Erythroblast (primary cell): ENCODE data around the gene TSPEAR.

Source experiments
- GATA1 ChIP-seq: IDR thresholded peaks from 2 replicates; pipeline ENCODE4 v1.6.1; 2011; ENCODE audit warnings: low read depth, mild to moderate bottlenecking, control low read depth, low read length, moderate library complexity
- POLR2A ChIP-seq: IDR thresholded peaks from 2 replicates; pipeline ENCODE4 v1.6.1; 2011; ENCODE audit warnings: mild to moderate bottlenecking, low read length

DNA sequence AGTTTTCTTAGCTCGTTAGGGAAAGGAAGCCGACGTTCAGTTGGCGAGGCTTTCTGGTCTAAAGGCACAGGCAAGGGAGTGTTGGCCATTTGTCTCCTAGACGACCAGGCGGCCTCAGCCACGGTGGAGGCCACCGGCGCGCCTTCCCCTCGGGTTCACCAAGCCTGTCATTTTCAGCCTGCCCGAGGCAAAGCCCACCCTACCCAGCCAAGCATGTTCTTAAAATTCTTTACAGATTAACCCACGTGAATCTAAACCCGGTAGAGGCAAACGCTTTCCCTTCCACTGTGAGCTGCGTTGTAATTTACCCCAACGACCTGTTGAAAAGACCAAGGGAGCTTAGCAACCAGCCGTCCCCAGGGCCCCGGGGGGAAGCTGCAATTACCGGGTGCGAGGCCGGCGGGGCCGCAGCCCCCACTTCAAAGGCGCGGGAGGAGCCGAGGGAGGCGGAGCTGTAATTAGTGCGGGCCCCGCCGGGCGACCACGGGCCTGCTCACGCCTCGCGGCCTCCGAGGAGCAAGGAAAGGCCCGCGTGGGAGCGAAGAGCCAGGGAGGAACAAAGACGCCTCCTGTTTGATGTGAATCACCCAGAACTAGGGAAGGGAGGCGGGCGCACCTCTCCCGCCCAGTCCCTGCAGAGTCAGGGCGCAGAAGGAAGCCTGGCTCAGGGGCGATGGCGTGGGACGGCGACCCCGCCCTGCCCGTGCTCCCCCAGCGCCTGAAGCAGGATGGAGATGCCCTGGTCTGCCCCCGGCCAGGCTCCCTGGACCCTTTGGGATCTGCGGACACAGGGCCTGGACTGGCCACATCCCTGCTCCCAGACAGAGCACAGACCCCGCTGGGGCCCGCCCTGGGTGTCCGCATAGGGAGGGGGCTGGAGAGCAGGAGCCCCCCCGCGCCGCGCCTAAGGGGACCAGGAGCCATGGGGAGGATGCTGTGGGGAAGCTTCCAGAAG is 12.1 kb upstream of the TSPEAR start:
- TF ChIP-seq POLR2A = no peak
- TF ChIP-seq GATA1 = no peak
